ENCODE data around the gene LRRC53.

LRRC53 gene

GRCh38 chr1:74467786-74468377, 44.5 kb downstream of the LRRC53 start:
- TF ChIP-seq POLR2A (IDR thresholded peaks at IDR 0.05; ENCODE audit: extremely low read depth, insufficient read length) (no peak), MAX (IDR thresholded peaks at IDR 0.05; ENCODE audit: low read depth, low read length) (no peak), MYC (IDR thresholded peaks at IDR 0.05; ENCODE audit: low read depth, low read length) (no peak), CTCF (IDR thresholded peaks at IDR 0.05; ENCODE audit: low read depth, low read length) (no peak)
- H3K4me3 ChIP-seq (ENCODE audit: low read depth, low read length): no peak overlapping the region
- peak; percentile 4 for DNase-seq (ENCODE audit: low read depth)

- TF ChIP-seq CTCF (IDR thresholded peaks at IDR 0.05; ENCODE audit: low read depth, low read length) (no peak), MYC (IDR thresholded peaks at IDR 0.05; ENCODE audit: low read depth, low read length) (no peak), POLR2A (IDR thresholded peaks at IDR 0.05; ENCODE audit: extremely low read depth, insufficient read length) (no peak), MAX (IDR thresholded peaks at IDR 0.05; ENCODE audit: low read depth, low read length) (no peak)
- no peak overlapping the region for H3K4me3 ChIP-seq (ENCODE audit: low read depth, low read length)
- DNase-seq (ENCODE audit: low read depth): no peak
These were observed 47.2 kb downstream of the LRRC53 start for GRCh38 chr1:74465193-74465681.

- no peak overlapping the region for H3K4me3 ChIP-seq (ENCODE audit: low read depth, low read length)
- no peak for DNase-seq (ENCODE audit: low read depth)
- TF ChIP-seq POLR2A (IDR thresholded peaks at IDR 0.05; ENCODE audit: extremely low read depth, insufficient read length) (no peak), MAX (IDR thresholded peaks at IDR 0.05; ENCODE audit: low read depth, low read length) (no peak), MYC (IDR thresholded peaks at IDR 0.05; ENCODE audit: low read depth, low read length) (no peak), CTCF (IDR thresholded peaks at IDR 0.05; ENCODE audit: low read depth, low read length) (no peak)
These were observed 48.4 kb downstream of the LRRC53 start for GRCh38 chr1:74464037-74464436.

- no peak overlapping the region for H3K4me3 ChIP-seq (ENCODE audit: low read depth, low read length)
- no peak for TF ChIP-seq MYC (IDR thresholded peaks at IDR 0.05; ENCODE audit: low read depth, low read length)
- no peak for DNase-seq (ENCODE audit: low read depth)
These were observed 49.0 kb downstream of the LRRC53 start for GRCh38 chr1:74463333-74463988.

- DNase-seq (ENCODE audit: low read depth): no peak
- TF ChIP-seq MYC (IDR thresholded peaks at IDR 0.05; ENCODE audit: low read depth, low read length): no peak
- no peak for TF ChIP-seq POLR2A (IDR thresholded peaks at IDR 0.05; ENCODE audit: extremely low read depth, insufficient read length)
- TF ChIP-seq MAX (IDR thresholded peaks at IDR 0.05; ENCODE audit: low read depth, low read length): no peak
- TF ChIP-seq CTCF (IDR thresholded peaks at IDR 0.05; ENCODE audit: low read depth, low read length): no peak
- no peak overlapping the region for H3K4me3 ChIP-seq (ENCODE audit: low read depth, low read length)
These were observed 55.2 kb downstream of the LRRC53 start for GRCh38 chr1:74457253-74457652.

GRCh38 chr1:74455390-74455789, 57.0 kb downstream of the LRRC53 start:
- no peak overlapping the region for H3K4me3 ChIP-seq (ENCODE audit: low read depth, low read length)
- DNase-seq (ENCODE audit: low read depth): no peak
- TF ChIP-seq POLR2A (IDR thresholded peaks at IDR 0.05; ENCODE audit: extremely low read depth, insufficient read length) (no peak), CTCF (IDR thresholded peaks at IDR 0.05; ENCODE audit: low read depth, low read length) (no peak), MAX (IDR thresholded peaks at IDR 0.05; ENCODE audit: low read depth, low read length) (no peak), MYC (IDR thresholded peaks at IDR 0.05; ENCODE audit: low read depth, low read length) (no peak)

Data from NB4 (cell line).